Measurements from ENCODE around the gene ANKLE2. TPM values are rescaled to one million over a fixed set of nuclear protein-coding genes. Genes with fewer than 3 reads are reported as not detected.

ANKLE2 gene
- polyA plus RNA-seq, 1 of the 3 experiments (the other 2 are of a cell fraction), result 55.1 TPM

DNA sequence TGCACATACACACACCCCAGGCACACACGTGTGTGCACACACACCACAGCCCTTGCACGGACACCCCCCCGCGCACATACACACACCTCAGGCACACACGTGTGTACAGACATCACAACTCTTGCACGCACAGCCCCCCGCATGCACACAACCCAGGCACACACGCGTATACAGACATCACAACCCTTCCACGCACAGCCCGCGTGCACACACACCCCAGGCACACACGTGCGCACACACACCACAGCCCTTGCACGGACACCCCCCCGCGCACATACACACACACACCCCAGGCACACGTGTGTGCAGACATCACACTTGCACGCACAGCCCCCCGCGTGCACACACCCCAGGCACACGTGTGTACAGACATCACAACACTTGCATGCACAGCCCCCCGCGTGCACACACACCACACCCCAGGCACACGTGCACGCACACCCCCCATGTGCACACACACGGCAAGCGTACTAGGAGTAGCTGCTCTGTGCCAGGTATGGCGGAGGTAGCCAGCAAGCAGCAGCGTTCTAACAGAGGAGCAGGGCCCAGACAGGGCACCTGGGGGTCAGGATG lies 18.2 kb upstream of the ANKLE2 start:
- no peak overlapping the region for H3K4me3 ChIP-seq (ENCODE audit: low read depth in 2 of 2, low read length in 1 of 2)
- DNase-seq, result no peak
- CTCF ChIA-PET, result interaction anchor here (3.7 kb wide), 1 partner anchor 11 kb away, joined by 16 read pairs; no protein-coding TSS in a partner anchor
- no peaks in the 10 kb centered on the region for H3K27me3 ChIP-seq (ENCODE audit: insufficient read depth)
- TF ChIP-seq YY1 (IDR thresholded peaks at IDR 0.05; ENCODE audit: low read depth) (no peak), RXRA (IDR thresholded peaks at IDR 0.05; ENCODE audit: borderline replicate concordance, low read depth) (no peak), NFIC (IDR thresholded peaks at IDR 0.05; ENCODE audit: borderline replicate concordance) (no peak), FOXM1 (IDR thresholded peaks at IDR 0.05; ENCODE audit: low read depth) (no peak)
- TF ChIP-seq, protein P1, sequence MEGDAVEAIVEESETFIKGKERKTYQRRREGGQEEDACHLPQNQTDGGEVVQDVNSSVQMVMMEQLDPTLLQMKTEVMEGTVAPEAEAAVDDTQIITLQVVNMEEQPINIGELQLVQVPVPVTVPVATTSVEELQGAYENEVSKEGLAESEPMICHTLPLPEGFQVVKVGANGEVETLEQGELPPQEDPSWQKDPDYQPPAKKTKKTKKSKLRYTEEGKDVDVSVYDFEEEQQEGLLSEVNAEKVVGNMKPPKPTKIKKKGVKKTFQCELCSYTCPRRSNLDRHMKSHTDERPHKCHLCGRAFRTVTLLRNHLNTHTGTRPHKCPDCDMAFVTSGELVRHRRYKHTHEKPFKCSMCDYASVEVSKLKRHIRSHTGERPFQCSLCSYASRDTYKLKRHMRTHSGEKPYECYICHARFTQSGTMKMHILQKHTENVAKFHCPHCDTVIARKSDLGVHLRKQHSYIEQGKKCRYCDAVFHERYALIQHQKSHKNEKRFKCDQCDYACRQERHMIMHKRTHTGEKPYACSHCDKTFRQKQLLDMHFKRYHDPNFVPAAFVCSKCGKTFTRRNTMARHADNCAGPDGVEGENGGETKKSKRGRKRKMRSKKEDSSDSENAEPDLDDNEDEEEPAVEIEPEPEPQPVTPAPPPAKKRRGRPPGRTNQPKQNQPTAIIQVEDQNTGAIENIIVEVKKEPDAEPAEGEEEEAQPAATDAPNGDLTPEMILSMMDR (IDR thresholded peaks at IDR 0.05), result no peak
- TF ChIP-seq, protein P2, sequence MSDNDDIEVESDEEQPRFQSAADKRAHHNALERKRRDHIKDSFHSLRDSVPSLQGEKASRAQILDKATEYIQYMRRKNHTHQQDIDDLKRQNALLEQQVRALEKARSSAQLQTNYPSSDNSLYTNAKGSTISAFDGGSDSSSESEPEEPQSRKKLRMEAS (IDR thresholded peaks at IDR 0.05; ENCODE audit: low read depth), result no peak
- no peak overlapping the region for H3K9ac ChIP-seq
- H3K4me2 ChIP-seq, result no peak overlapping the region
- H2AFZ ChIP-seq (ENCODE audit: low read depth), result no peak overlapping the region
- peaks cover 9% of the 10 kb centered on the region for H3K79me2 ChIP-seq (ENCODE audit: insufficient read depth)
- H3K36me3 ChIP-seq (replicated peaks in 1 of 2; ENCODE audit: control insufficient read depth in 1 of 2, insufficient read depth in 2 of 2, low read length in 1 of 2), result peaks cover 36 to 72% of the 10 kb centered on the region in 2 experiments
- no peak overlapping the region for H3K27ac ChIP-seq (ENCODE audit: low read depth in 2 of 2, low read length in 1 of 2)
- H3K9me2 ChIP-seq, result no peaks in the 10 kb centered on the region
- H4K20me1 ChIP-seq (ENCODE audit: insufficient read depth), result 0 out of 2 replicates have a peak, but pooled peaks cover 5% of the 10 kb centered on the region
- WGBS (ENCODE audit: low lambda C conversion rate), result 92% methylated on average over 29 of the region's 30 CpGs
- POLR2A ChIA-PET, result no interaction called here
- no peaks in the 10 kb centered on the region for H3K9me3 ChIP-seq
- H3K4me1 ChIP-seq (ENCODE audit: control insufficient read depth in 1 of 2, insufficient read depth in 2 of 2, low read depth in 1 of 2, low read length in 1 of 2), result no peaks in the 10 kb centered on the region
- no peaks in the 10 kb centered on the region for H3F3A ChIP-seq (replicated peaks; ENCODE audit: insufficient read depth)

DNA sequence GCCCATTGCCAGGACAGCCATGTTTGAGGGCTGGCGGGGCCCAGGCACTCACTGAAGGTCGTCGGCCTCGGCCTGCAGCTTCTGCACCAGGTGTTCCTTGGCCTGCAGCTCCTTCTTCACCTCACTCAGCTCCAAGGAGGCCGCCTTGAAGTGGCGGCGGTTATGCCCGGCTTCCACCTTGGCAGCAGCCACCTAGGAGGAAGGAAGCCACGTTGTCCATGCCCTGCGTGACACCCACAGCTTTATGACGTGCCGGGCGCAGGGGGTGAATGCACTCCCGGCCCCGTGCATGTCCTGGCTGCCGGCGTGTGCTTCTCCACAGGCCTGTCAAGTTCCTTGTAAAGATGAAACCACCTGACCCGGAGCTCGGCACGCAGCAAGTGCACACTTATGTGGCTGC lies 16.0 kb upstream of the ANKLE2 start:
- H3K79me2 ChIP-seq (ENCODE audit: insufficient read depth), result peaks cover 9% of the 10 kb centered on the region
- CTCF ChIA-PET, result interaction anchor here (3.7 kb wide), 1 partner anchor 9 kb away, joined by 16 read pairs; no protein-coding TSS in a partner anchor

More for the DNA sequence above, 16.0 kb upstream of the ANKLE2 start:
- Histone ChIP-seq H3K9ac (no peak overlapping the region), H3K9me3 (no peaks in the 10 kb centered on the region), H3K9me2 (no peaks in the 10 kb centered on the region), H3K4me1 (ENCODE audit: control insufficient read depth in 1 of 2, insufficient read depth in 2 of 2, low read depth in 1 of 2, low read length in 1 of 2) (no peaks in the 10 kb centered on the region), H3K27ac (ENCODE audit: low read depth in 2 of 2, low read length in 1 of 2) (no peak overlapping the region), H3K4me3 (ENCODE audit: low read depth in 2 of 2, low read length in 1 of 2) (no peak overlapping the region), H2AFZ (ENCODE audit: low read depth) (no peak overlapping the region), H3K27me3 (ENCODE audit: insufficient read depth) (no peaks in the 10 kb centered on the region), H3K4me2 (no peak overlapping the region), H3F3A (replicated peaks; ENCODE audit: insufficient read depth) (peaks cover 5% of the 10 kb centered on the region), H4K20me1 (ENCODE audit: insufficient read depth) (no peaks in the 10 kb centered on the region), H3K36me3 (replicated peaks in 1 of 2; ENCODE audit: control insufficient read depth in 1 of 2, insufficient read depth in 2 of 2, low read length in 1 of 2) (peaks cover 29 to 82% of the 10 kb centered on the region in 2 experiments)
- POLR2A ChIA-PET, result no interaction called here
- WGBS (ENCODE audit: low lambda C conversion rate), result 97% methylated on average over 19 of the region's 20 CpGs
- no peak for DNase-seq
- TF ChIP-seq RCOR1 (IDR thresholded peaks at IDR 0.05; ENCODE audit: low read length) (no peak), FOXM1 (IDR thresholded peaks at IDR 0.05; ENCODE audit: low read depth) (no peak), EZH2phosphoT487 (IDR thresholded peaks at IDR 0.05; ENCODE audit: borderline replicate concordance, low read depth) (no peak), SIN3A (IDR thresholded peaks at IDR 0.05; ENCODE audit: borderline replicate concordance, low read depth, low read length) (no peak), MXI1 (IDR thresholded peaks at IDR 0.05; ENCODE audit: low read depth, low read length) (no peak), CHD2 (IDR thresholded peaks at IDR 0.05; ENCODE audit: low read length, partially characterized antibody) (no peak), TCF12 (IDR thresholded peaks at IDR 0.05) (no peak)
- TF ChIP-seq, protein P1 (IDR thresholded peaks at IDR 0.05), result no peak
- TF ChIP-seq, protein P3, sequence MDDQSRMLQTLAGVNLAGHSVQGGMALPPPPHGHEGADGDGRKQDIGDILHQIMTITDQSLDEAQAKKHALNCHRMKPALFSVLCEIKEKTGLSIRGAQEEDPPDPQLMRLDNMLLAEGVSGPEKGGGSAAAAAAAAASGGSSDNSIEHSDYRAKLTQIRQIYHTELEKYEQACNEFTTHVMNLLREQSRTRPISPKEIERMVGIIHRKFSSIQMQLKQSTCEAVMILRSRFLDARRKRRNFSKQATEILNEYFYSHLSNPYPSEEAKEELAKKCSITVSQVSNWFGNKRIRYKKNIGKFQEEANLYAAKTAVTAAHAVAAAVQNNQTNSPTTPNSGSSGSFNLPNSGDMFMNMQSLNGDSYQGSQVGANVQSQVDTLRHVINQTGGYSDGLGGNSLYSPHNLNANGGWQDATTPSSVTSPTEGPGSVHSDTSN (IDR thresholded peaks at IDR 0.05), result no peak
- TF ChIP-seq, protein P2 (IDR thresholded peaks at IDR 0.05; ENCODE audit: low read depth), result no peak

Data from SK-N-SH (cell line).